Pancreas (tissue), 10 donors: Measurements from ENCODE around the gene ZC3H4. TPM values are rescaled to one million over a fixed set of nuclear protein-coding genes. Genes with fewer than 3 reads are reported as not detected.

Experiments
- ATAC-seq, 4 donors: fragments of 200-7000 bp; cut with Tn5 transposase; one replicate each; pipeline versions ENCODE4 v1.8.0 to v1.9.1; 2020; ENCODE audit warnings: mild to moderate bottlenecking in 4 of 4, moderate library complexity in 4 of 4
- DNase-seq, 6 donors: peaks; one replicate each; pipeline ENCODE4 v3.0.0-alpha.2; 2020
- FAIRE-seq: peaks from 2 replicates; lab custom pipeline; 2012; peaks lifted over from hg19 to GRCh38; lab: Jason Lieb, UNC
- H3K27ac ChIP-seq, 4 donors: fragments of 200-600 bp; sonication (generic); 1 replicate in 3 of 4; 2 replicates in 1 of 4; pipeline versions ENCODE4 v1.5.0 to v1.8.0; 2020
- H3K27me3 ChIP-seq, 4 donors: fragments of 200-600 bp; one replicate each; pipeline ENCODE4 v1.8.0; 2021
- H3K36me3 ChIP-seq, 3 donors: fragments of 200-600 bp; sonication (generic) in 1 of 3; one replicate each; pipeline versions ENCODE4 v1.5.0 to v1.8.0; 2020 to 2021
- H3K4me1 ChIP-seq, 3 donors: fragments of 200-600 bp; one replicate each; pipeline ENCODE4 v1.8.0; 2021
- H3K4me3 ChIP-seq, 4 donors: fragments of 200-600 bp; sonication (generic) in 2 of 4; one replicate each; pipeline versions ENCODE4 v1.5.0 to v1.8.0; 2020 to 2021
- H3K9me3 ChIP-seq, 4 donors: fragments of 200-600 bp; one replicate each; pipeline ENCODE4 v1.8.0; 2021
- CTCF ChIP-seq, 4 donors: fragments of 200-600 bp; sonication (generic) in 3 of 4; IDR thresholded peaks; one replicate each; pipeline versions ENCODE4 v1.5.0 to v1.8.0; 2021; ENCODE audit warnings: antibody characterized with exemption in 4 of 4
- WGBS, 2 donors: extraction: QIAGEN DNeasy Blood & Tissue Kit; methylation state at CpG; one replicate each; pipeline ENCODE4 v1.1.7; 2013; 5-methylcytosine and 5-hydroxymethylcytosine counted together
- intact Hi-C, 3 donors: fragments of 100-400 bp; cut with DNase I; formaldehyde crosslinking; loops; one replicate each; pipeline versions ENCODE4 v1.11.1 to v1.14.2; 2022
- polyA plus RNA-seq, 2 donors: library from polyadenylated mRNA; stranded (reverse); fragments of 200-250 nt; gene quantifications; one replicate each; pipeline ENCODE4 v1.2.3, GENCODE V29; 2013
- total RNA-seq, 6 donors: library from RNA; stranded (reverse); fragmentation: NEBNext Ultra II Directional in 4 of 6; extraction: Animal tissue kit (Norgen Biotek cat#: 25700) in 4 of 6; gene quantifications; one replicate each; pipeline versions ENCODE4 v1.2.1 to v1.2.4, GENCODE V29; 2021 to 2023
- donor health status: healthy with polysubstance abuse.
- donor health status: DM: no; HTN: no; CAD: no; lungs with moderate emphysema.
- donor health status: DM: no; HTN: no; CAD: no.
- donor health status: control.
- donor health status: control.
- donor health status: Bipolar disorder and iron deficiency.
- donor health status: DM: yes; HTN: yes; CAD: no.
- donor health status: DM: no; HTN: no; CAD: no.
- donor health status: DM: no; HTN: no; CAD: no.
- donor health status: DM: yes; HTN: yes; CAD: no.

The ZC3H4 gene
- total and polyA plus RNA-seq, 8 donors, result 8.1 to 30.4 (median 19.1) TPM

DNA sequence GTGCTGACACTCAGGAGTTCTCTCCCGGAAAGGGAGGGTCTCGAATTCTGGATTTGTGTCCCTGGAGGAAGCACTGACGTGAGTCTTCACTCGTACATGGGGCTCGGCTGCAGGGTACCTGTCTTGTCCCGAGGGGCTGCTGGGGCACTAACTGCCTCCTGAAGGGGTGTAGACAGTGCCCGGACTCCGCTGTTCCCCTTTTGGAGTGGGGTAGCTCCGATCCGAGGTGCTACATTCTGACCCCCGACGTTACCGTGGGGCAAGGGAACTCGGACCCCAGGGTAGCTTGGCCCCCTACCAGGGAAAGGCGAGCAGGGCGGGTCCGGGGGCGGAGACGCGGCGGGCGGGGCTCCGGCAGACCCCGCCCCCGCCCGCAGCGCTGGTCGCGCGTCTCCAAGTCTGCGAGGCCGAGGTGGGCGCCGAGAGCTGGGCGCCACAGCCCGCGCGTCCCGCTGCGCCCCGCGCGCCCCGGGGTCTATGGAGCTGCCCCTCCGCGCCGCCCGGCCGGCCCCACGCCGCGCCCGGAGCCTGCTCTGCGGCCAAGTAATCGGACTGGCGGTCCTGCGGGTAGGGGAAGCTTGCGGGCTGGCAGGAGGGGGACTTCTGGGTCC lies 94.0 kb downstream of the ZC3H4 start, which contains the start of gene NPAS1:
TSS of gene NPAS1 (plus strand) at position 407 of the 611 bp plus-strand sequence. CDS start 1,211 bp downstream, outside the sequence.
- Histone ChIP-seq H3K36me3 (no peaks in the 10 kb centered on the region), H3K27me3 (peaks cover 0 to 32% (median 6%) of the 10 kb centered on the region in 4 donors), H3K4me1 (peaks cover 8 to 10% (median 9%) of the 10 kb centered on the region in 3 donors), H3K4me3 (peak within 1 kb of the TSS in 1 of 4 donors; percentile 30), H3K27ac (no peak within 1 kb of the TSS), H3K9me3 (no peaks in the 10 kb centered on the region)
- no peak for TF ChIP-seq CTCF (IDR thresholded peaks at IDR 0.05)
- intact Hi-C loops, result no loop called here
- FAIRE-seq, result no peak
- peak in 3 of 4 donors; percentile 8 to 62 (median 23) for ATAC-seq
- DNase-seq, result peak in 2 of 6 donors; percentile 54 to 62
- WGBS, 2 donors, result 4 to 7% methylated on average over 30 to 58 of the region's 58 CpGs

DNA sequence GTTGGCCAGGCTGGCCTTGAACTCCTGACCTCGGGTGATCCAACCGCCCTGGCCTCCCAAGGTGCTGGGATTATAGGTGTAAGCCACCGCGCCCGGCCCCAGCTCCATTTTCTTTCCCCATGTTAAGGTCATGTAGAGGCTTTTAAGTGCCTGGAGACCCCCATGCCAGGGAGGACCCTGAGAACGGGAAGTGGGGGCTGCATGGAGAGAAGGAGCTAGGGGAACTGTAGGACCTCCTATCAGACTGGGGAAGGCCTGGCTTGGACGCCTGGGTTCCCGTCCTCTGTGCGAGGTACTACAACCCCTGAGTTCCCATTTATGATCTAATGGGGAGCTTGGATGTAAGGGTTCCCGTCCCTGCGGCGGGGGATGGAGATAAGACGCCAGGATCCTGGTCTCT lies 94.7 kb downstream of the ZC3H4 start:
- intact Hi-C loops, result no loop called here
- Histone ChIP-seq H3K9me3 (no peaks in the 10 kb centered on the region), H3K27ac (no peak overlapping the region), H3K27me3 (peaks cover 0 to 31% (median 6%) of the 10 kb centered on the region in 4 donors), H3K4me3 (no peak overlapping the region), H3K4me1 (peaks cover 8 to 10% (median 9%) of the 10 kb centered on the region in 3 donors), H3K36me3 (no peaks in the 10 kb centered on the region)
- WGBS, 2 donors, result 36 to 46% methylated on average over 13 of the region's 13 CpGs
- ATAC-seq (no peak), FAIRE-seq (no peak), DNase-seq (no peak)
- TF ChIP-seq CTCF (IDR thresholded peaks at IDR 0.05), result no peak

Other genes starting within 250 kb of the ZC3H4 start
- under 1 TPM; 0.12 to 0.42 (median 0.23) TPM for gene NPAS1, start 93.9 kb downstream of the ZC3H4 start, total RNA-seq
- gene NPAS1, start 93.9 kb downstream of the ZC3H4 start, polyA plus RNA-seq, result under 1 TPM; 0.46 to 0.49 TPM
- 10 to 100 TPM; 11.9 to 17.8 (median 13.6) TPM for gene TMEM160, start 65.2 kb downstream of the ZC3H4 start, total RNA-seq
- 1 to 10 TPM; 3.4 to 6.0 TPM for gene TMEM160, start 65.2 kb downstream of the ZC3H4 start, polyA plus RNA-seq
- 10 to 100 TPM; 14.8 to 25.8 (median 20.1) TPM for gene SAE1, start 17.1 kb upstream of the ZC3H4 start, total RNA-seq
- 10 to 100 TPM in 1 of 2 donors, 1 to 10 TPM in 1; 10.0 to 23.0 TPM for gene SAE1, start 17.1 kb upstream of the ZC3H4 start, polyA plus RNA-seq
- 10 to 100 TPM in 3 of 6 donors, 1 to 10 TPM in 3; 6.8 to 19.4 (median 9.2) TPM for gene BBC3, start 117.4 kb upstream of the ZC3H4 start, total RNA-seq
- 10 to 100 TPM in 1 of 2 donors, 1 to 10 TPM in 1; 5.5 to 11.3 TPM for gene BBC3, start 117.4 kb upstream of the ZC3H4 start, polyA plus RNA-seq
- gene CCDC9, start 142.7 kb upstream of the ZC3H4 start, total RNA-seq, result 10 to 100 TPM; 24.6 to 67.3 (median 34.7) TPM
- gene CCDC9, start 142.7 kb upstream of the ZC3H4 start, polyA plus RNA-seq, result 100 to 1,000 TPM in 1 of 2 donors, 10 to 100 TPM in 1; 38.3 to 102 TPM
- gene INAFM1, start 161.1 kb upstream of the ZC3H4 start, total RNA-seq, result 10 to 100 TPM; 10.6 to 37.7 (median 13.5) TPM
- 10 to 100 TPM; 25.6 to 29.7 TPM for gene INAFM1, start 161.1 kb upstream of the ZC3H4 start, polyA plus RNA-seq
- 10 to 100 TPM in 2 of 6 donors, 1 to 10 TPM in 4; 1.2 to 10.4 (median 4.5) TPM for gene C5AR1, start 196.1 kb upstream of the ZC3H4 start, total RNA-seq
- 1 to 10 TPM; 2.3 to 4.1 TPM for gene C5AR1, start 196.1 kb upstream of the ZC3H4 start, polyA plus RNA-seq
- 1 to 10 TPM in 1 of 6 donors, under 1 TPM in 4, not detected in 1; 0.09 to 1.2 (median 0.69) TPM for gene C5AR2, start 218.4 kb upstream of the ZC3H4 start, total RNA-seq
- under 1 TPM; 0.12 to 0.23 TPM for gene C5AR2, start 218.4 kb upstream of the ZC3H4 start, polyA plus RNA-seq
- gene DHX34, start 235.5 kb upstream of the ZC3H4 start, total RNA-seq, result 1 to 10 TPM; 3.5 to 9.9 (median 5.8) TPM
- 10 to 100 TPM; 16.7 to 23.5 TPM for gene DHX34, start 235.5 kb upstream of the ZC3H4 start, polyA plus RNA-seq